KMS-11 (cell line): ENCODE data around the gene ARHGAP35.
"Not testable (repeated sequence)": the region's sequence is repeated elsewhere in the genome, so short reads cannot be mapped to it uniquely, and the experiment has no call there.

Experiments
- H2AFZ ChIP-seq: fragments of 200-600 bp; sonication (generic); 2 replicates; pipeline ENCODE4 v1.6.1; 2016; ENCODE audit warnings: antibody characterized with exemption, mixed run types, low read depth
- H3K27ac ChIP-seq: fragments of 200-600 bp; sonication (generic); 2 replicates; pipeline ENCODE4 v1.6.1; 2016; ENCODE audit warnings: mild to moderate bottlenecking, mixed run types
- H3K27me3 ChIP-seq: fragments of 200-600 bp; sonication (generic); 2 replicates; pipeline ENCODE4 v1.6.1; 2017; ENCODE audit warnings: mild to moderate bottlenecking, low read depth, mixed run types, moderate library complexity; ENCODE audit not compliant: insufficient read depth
- H3K36me3 ChIP-seq: fragments of 200-600 bp; sonication (generic); 2 replicates; pipeline ENCODE4 v1.6.1; 2017; ENCODE audit warnings: mild to moderate bottlenecking, mixed run types; ENCODE audit not compliant: insufficient read depth
- H3K4me1 ChIP-seq: fragments of 200-600 bp; sonication (generic); 2 replicates; pipeline ENCODE4 v1.6.1; 2016; ENCODE audit warnings: mild to moderate bottlenecking, low read depth, mixed run types; ENCODE audit not compliant: poor library complexity, severe bottlenecking
- H3K4me2 ChIP-seq: fragments of 200-600 bp; sonication (generic); 2 replicates; pipeline ENCODE4 v1.7.0; 2016; ENCODE audit warnings: mild to moderate bottlenecking, mixed run types
- H3K4me3 ChIP-seq: fragments of 200-600 bp; sonication (generic); IDR thresholded peaks from 2 replicates; pipeline ENCODE4 v1.6.1; 2017; ENCODE audit warnings: low read depth, low read length, mixed read lengths; ENCODE audit not compliant: insufficient read depth
- H3K79me2 ChIP-seq: fragments of 200-600 bp; sonication (generic); 2 replicates; pipeline ENCODE4 v1.6.1; 2016; ENCODE audit warnings: low read depth, mixed run types; ENCODE audit not compliant: insufficient read depth
- H3K9ac ChIP-seq: fragments of 200-600 bp; sonication (generic); 2 replicates; pipeline ENCODE4 v1.6.1; 2016; ENCODE audit warnings: mild to moderate bottlenecking, mixed run types
- H4K20me1 ChIP-seq: fragments of 200-600 bp; sonication (generic); 2 replicates; pipeline ENCODE4 v1.6.1; 2016; ENCODE audit warnings: mild to moderate bottlenecking, mixed run types; ENCODE audit not compliant: insufficient read depth
- CTCF ChIP-seq: fragments of 200-600 bp; sonication (generic); conservative IDR thresholded peaks from 2 replicates; pipeline ENCODE4 v1.6.1; 2017; ENCODE audit warnings: low read depth, mild to moderate bottlenecking, antibody characterized with exemption, low read length, moderate library complexity, mixed read lengths

ARHGAP35 gene

GRCh38 chr19:46868025-46868802 is 7.4 kb downstream of the ARHGAP35 start:
- Histone ChIP-seq H3K4me2 (no peak overlapping the region), H3K9ac (no peak overlapping the region), H3K4me1 (peaks cover 45% of the 10 kb centered on the region), H3K36me3 (peaks cover 4% of the 10 kb centered on the region; the same call in 1 of the 2 replicates), H3K27me3 (no peaks in the 10 kb centered on the region), H3K4me3 (no peak overlapping the region), H3K27ac (no peak overlapping the region), H3K79me2 (peaks cover 98% of the 10 kb centered on the region), H2AFZ (no peak overlapping the region), H4K20me1 (peaks cover 7% of the 10 kb centered on the region; the same call in 1 of the 2 replicates)
- TF ChIP-seq CTCF, result no peak

- not testable (repeated sequence) for H3K9ac ChIP-seq, H3K4me2 ChIP-seq, H3K4me3 ChIP-seq, H3K27ac ChIP-seq, H4K20me1 ChIP-seq, H3K27me3 ChIP-seq, H3K36me3 ChIP-seq, H2AFZ ChIP-seq
- Histone ChIP-seq H3K4me1 (peaks cover 19% of the 10 kb centered on the region), H3K79me2 (peaks cover 78% of the 10 kb centered on the region)
Observed at GRCh38 chr19:46871173-46871572, 10.4 kb downstream of the ARHGAP35 start.

- H3K79me2 ChIP-seq, result peaks cover 66% of the 10 kb centered on the region
- H3K9ac ChIP-seq, result no peak overlapping the region
- H3K4me2 ChIP-seq, result no peak overlapping the region
- peaks cover 6% of the 10 kb centered on the region for H3K4me1 ChIP-seq
- TF ChIP-seq CTCF, result no peak
- H3K27me3 ChIP-seq, result no peaks in the 10 kb centered on the region
- H3K36me3 ChIP-seq, result no peaks in the 10 kb centered on the region
- no peak overlapping the region for H2AFZ ChIP-seq
- no peak overlapping the region for H3K4me3 ChIP-seq
- peaks cover 7% of the 10 kb centered on the region; the same call in 1 of the 2 replicates for H4K20me1 ChIP-seq
- H3K27ac ChIP-seq, result no peak overlapping the region
Observed at GRCh38 chr19:46872967-46873366, 12.2 kb downstream of the ARHGAP35 start.

GRCh38 chr19:46875234-46875633 is 14.4 kb downstream of the ARHGAP35 start:
- Histone ChIP-seq H3K4me2 (no peak overlapping the region), H3K27ac (no peak overlapping the region), H3K9ac (no peak overlapping the region), H3K27me3 (no peaks in the 10 kb centered on the region), H3K79me2 (peaks cover 56% of the 10 kb centered on the region), H4K20me1 (no peaks in the 10 kb centered on the region), H2AFZ (no peak overlapping the region), H3K4me1 (no peaks in the 10 kb centered on the region), H3K4me3 (no peak overlapping the region), H3K36me3 (no peaks in the 10 kb centered on the region)
- no peak for TF ChIP-seq CTCF

- Histone ChIP-seq H3K27ac (no peak overlapping the region), H3K4me1 (no peaks in the 10 kb centered on the region), H3K4me2 (no peak overlapping the region), H3K4me3 (no peak overlapping the region), H3K36me3 (no peaks in the 10 kb centered on the region), H3K9ac (no peak overlapping the region), H3K79me2 (peaks cover 52% of the 10 kb centered on the region), H2AFZ (no peak overlapping the region), H3K27me3 (no peaks in the 10 kb centered on the region), H4K20me1 (no peaks in the 10 kb centered on the region)
- no peak for TF ChIP-seq CTCF
Observed at GRCh38 chr19:46875657-46876056, 14.9 kb downstream of the ARHGAP35 start.
